Smooth muscle cell (in vitro differentiated cells): Measurements from ENCODE around the gene SETD6. TPM values are rescaled to one million over a fixed set of nuclear protein-coding genes. Genes with fewer than 3 reads are reported as not detected.

Experiments used
- DNase-seq: peaks from one replicate; lab custom pipeline; 2025; ENCODE audit not compliant: unreplicated experiment; lab: John Stamatoyannopoulos, UW
- H2AFZ ChIP-seq: fragments of 200-600 bp; sonication (generic); 2 replicates; pipeline ENCODE4 v1.6.0; 2016; ENCODE audit warnings: antibody characterized with exemption, low read depth, mild to moderate bottlenecking
- H3F3A ChIP-seq: fragments of 200-600 bp; sonication (generic); 2 replicates; pipeline ENCODE4 v1.6.0; 2017; ENCODE audit warnings: antibody characterized with exemption, low read depth
- H3K27ac ChIP-seq: fragments of 200-600 bp; sonication (generic); 2 replicates; pipeline ENCODE4 v1.5.1; 2016; ENCODE audit warnings: low read depth, mild to moderate bottlenecking
- H3K27me3 ChIP-seq: fragments of 200-600 bp; sonication (generic); 2 replicates; pipeline ENCODE4 v1.6.1; 2016; ENCODE audit warnings: low read depth, mild to moderate bottlenecking
- H3K36me3 ChIP-seq: fragments of 200-600 bp; sonication (generic); 2 replicates; pipeline ENCODE4 v1.5.1; 2016; ENCODE audit warnings: low read depth
- H3K4me1 ChIP-seq: fragments of 200-600 bp; sonication (generic); 2 replicates; pipeline ENCODE4 v1.5.1; 2016; ENCODE audit warnings: low read depth
- H3K4me2 ChIP-seq: fragments of 200-600 bp; sonication (generic); 2 replicates; pipeline ENCODE4 v1.6.0; 2016; ENCODE audit warnings: mild to moderate bottlenecking
- H3K4me3 ChIP-seq: fragments of 200-600 bp; sonication (generic); 2 replicates; pipeline ENCODE4 v1.5.1; 2016; ENCODE audit warnings: mild to moderate bottlenecking
- H3K79me2 ChIP-seq: fragments of 200-600 bp; sonication (generic); 2 replicates; pipeline ENCODE4 v1.6.0; 2016; ENCODE audit warnings: low read depth, mild to moderate bottlenecking
- H3K9ac ChIP-seq: fragments of 200-600 bp; sonication (generic); 2 replicates; pipeline ENCODE4 v1.6.0; 2016; ENCODE audit warnings: low read depth
- H3K9me3 ChIP-seq: fragments of 200-600 bp; sonication (generic); replicated peaks from 2 replicates; pipeline ENCODE4 v1.5.1; 2016; ENCODE audit warnings: low read depth
- H4K20me1 ChIP-seq: fragments of 200-600 bp; sonication (generic); 2 replicates; pipeline ENCODE4 v1.6.0; 2016; ENCODE audit warnings: low read depth
- CTCF ChIP-seq: fragments of 200-600 bp; sonication (generic); IDR thresholded peaks from 2 replicates; pipeline ENCODE4 v1.5.1; 2017; ENCODE audit warnings: borderline replicate concordance, mild to moderate bottlenecking, antibody characterized with exemption; ENCODE audit not compliant: insufficient read depth, poor library complexity, severe bottlenecking
- WGBS: methylation state at CpG from one replicate; pipeline ENCODE4 v1.1.7; 2016; ENCODE audit warnings: low lambda C conversion rate; 5-methylcytosine and 5-hydroxymethylcytosine counted together
- polyA plus RNA-seq: library from polyadenylated mRNA; unstranded; fragments of >200 nt; fragmentation: Nextera tagmentation; extraction: Ambion mirVana; gene quantifications from 2 replicates; pipeline ENCODE4 v1.2.1, GENCODE V29; 2016
- total RNA-seq: library from RNA; depleted of rRNA; stranded (reverse); fragments of >200 nt; gene quantifications from 2 replicates; pipeline ENCODE4 v1.2.3, GENCODE V29; 2014

SETD6 gene
- total and polyA plus RNA-seq, 2 experiments from 2014 or later: 6.8 to 8.4 TPM

- WGBS: 87% methylated on average over 4 of the region's 4 CpGs
- no peak for DNase-seq
- Histone ChIP-seq H3K36me3 (no peaks in the 10 kb centered on the region), H3K27me3 (no peaks in the 10 kb centered on the region), H3K4me1 (peaks cover 8% of the 10 kb centered on the region), H2AFZ (no peak overlapping the region), H3K27ac (no peak overlapping the region), H4K20me1 (no peaks in the 10 kb centered on the region), H3F3A (no peaks in the 10 kb centered on the region), H3K79me2 (no peaks in the 10 kb centered on the region), H3K9me3 (no peaks in the 10 kb centered on the region), H3K4me3 (no peak overlapping the region), H3K9ac (no peak overlapping the region), H3K4me2 (no peak overlapping the region)
- no peak for TF ChIP-seq CTCF
Measured at GRCh38 chr16:58492066-58492465, 23.3 kb upstream of the SETD6 start.

- Histone ChIP-seq H3F3A (no peaks in the 10 kb centered on the region), H3K27me3 (no peaks in the 10 kb centered on the region), H3K4me2 (no peak overlapping the region), H3K4me3 (no peak overlapping the region), H3K9ac (no peak overlapping the region), H3K36me3 (no peaks in the 10 kb centered on the region), H3K9me3 (no peaks in the 10 kb centered on the region), H3K79me2 (no peaks in the 10 kb centered on the region), H4K20me1 (no peaks in the 10 kb centered on the region), H3K27ac (no peak overlapping the region), H2AFZ (no peak overlapping the region), H3K4me1 (peaks cover 8% of the 10 kb centered on the region)
- no peak for TF ChIP-seq CTCF
- WGBS: 45% methylated on average over 5 of the region's 5 CpGs
- DNase-seq: no peak
Measured at GRCh38 chr16:58492735-58493134, 22.6 kb upstream of the SETD6 start.

GRCh38 chr16:58493756-58494431, 21.4 kb upstream of the SETD6 start:
- H3K9ac ChIP-seq: no peak overlapping the region
- H2AFZ ChIP-seq: no peak overlapping the region
- H3F3A ChIP-seq: no peaks in the 10 kb centered on the region
- no peaks in the 10 kb centered on the region for H3K27me3 ChIP-seq
- no peaks in the 10 kb centered on the region for H3K36me3 ChIP-seq
- H3K4me1 ChIP-seq: peaks cover 8% of the 10 kb centered on the region
- H3K27ac ChIP-seq: no peak overlapping the region
- DNase-seq: no peak
- H4K20me1 ChIP-seq: no peaks in the 10 kb centered on the region
- TF ChIP-seq CTCF: no peak
- no peak overlapping the region for H3K4me2 ChIP-seq
- H3K9me3 ChIP-seq: no peaks in the 10 kb centered on the region
- H3K79me2 ChIP-seq: no peaks in the 10 kb centered on the region
- WGBS: 90% methylated on average over 20 of the region's 20 CpGs
- H3K4me3 ChIP-seq: no peak overlapping the region

- Histone ChIP-seq H3K27ac (no peak overlapping the region), H3K4me2 (no peak overlapping the region), H3K4me1 (peaks cover 8% of the 10 kb centered on the region), H3K36me3 (no peaks in the 10 kb centered on the region), H3K27me3 (no peaks in the 10 kb centered on the region), H3F3A (no peaks in the 10 kb centered on the region), H3K79me2 (no peaks in the 10 kb centered on the region), H2AFZ (no peak overlapping the region), H3K9me3 (no peaks in the 10 kb centered on the region), H3K4me3 (no peak overlapping the region), H3K9ac (peak overlapping the region; percentile 54), H4K20me1 (no peaks in the 10 kb centered on the region)
- peak; percentile 32 for TF ChIP-seq CTCF
- DNase-seq: no peak
- WGBS: 21% methylated on average over 8 of the region's 8 CpGs
Measured at GRCh38 chr16:58494981-58495520, 20.3 kb upstream of the SETD6 start.
